Smooth muscle cell (in vitro differentiated cells): ENCODE measurements around the gene TAOK3. TPM values are rescaled to one million over a fixed set of nuclear protein-coding genes. Genes with fewer than 3 reads are reported as not detected.

ENCODE experiments used
- DNase-seq: peaks from one replicate; lab custom pipeline; 2025; ENCODE audit not compliant: unreplicated experiment; lab: John Stamatoyannopoulos, UW
- H2AFZ ChIP-seq: fragments of 200-600 bp; sonication (generic); 2 replicates; pipeline ENCODE4 v1.6.0; 2016; ENCODE audit warnings: antibody characterized with exemption, low read depth, mild to moderate bottlenecking
- H3F3A ChIP-seq: fragments of 200-600 bp; sonication (generic); 2 replicates; pipeline ENCODE4 v1.6.0; 2017; ENCODE audit warnings: antibody characterized with exemption, low read depth
- H3K27ac ChIP-seq: fragments of 200-600 bp; sonication (generic); 2 replicates; pipeline ENCODE4 v1.5.1; 2016; ENCODE audit warnings: low read depth, mild to moderate bottlenecking
- H3K27me3 ChIP-seq: fragments of 200-600 bp; sonication (generic); 2 replicates; pipeline ENCODE4 v1.6.1; 2016; ENCODE audit warnings: low read depth, mild to moderate bottlenecking
- H3K36me3 ChIP-seq: fragments of 200-600 bp; sonication (generic); 2 replicates; pipeline ENCODE4 v1.5.1; 2016; ENCODE audit warnings: low read depth
- H3K4me1 ChIP-seq: fragments of 200-600 bp; sonication (generic); 2 replicates; pipeline ENCODE4 v1.5.1; 2016; ENCODE audit warnings: low read depth
- H3K4me2 ChIP-seq: fragments of 200-600 bp; sonication (generic); 2 replicates; pipeline ENCODE4 v1.6.0; 2016; ENCODE audit warnings: mild to moderate bottlenecking
- H3K4me3 ChIP-seq: fragments of 200-600 bp; sonication (generic); 2 replicates; pipeline ENCODE4 v1.5.1; 2016; ENCODE audit warnings: mild to moderate bottlenecking
- H3K79me2 ChIP-seq: fragments of 200-600 bp; sonication (generic); 2 replicates; pipeline ENCODE4 v1.6.0; 2016; ENCODE audit warnings: low read depth, mild to moderate bottlenecking
- H3K9ac ChIP-seq: fragments of 200-600 bp; sonication (generic); 2 replicates; pipeline ENCODE4 v1.6.0; 2016; ENCODE audit warnings: low read depth
- H3K9me3 ChIP-seq: fragments of 200-600 bp; sonication (generic); replicated peaks from 2 replicates; pipeline ENCODE4 v1.5.1; 2016; ENCODE audit warnings: low read depth
- H4K20me1 ChIP-seq: fragments of 200-600 bp; sonication (generic); 2 replicates; pipeline ENCODE4 v1.6.0; 2016; ENCODE audit warnings: low read depth
- CTCF ChIP-seq: fragments of 200-600 bp; sonication (generic); IDR thresholded peaks from 2 replicates; pipeline ENCODE4 v1.5.1; 2017; ENCODE audit warnings: borderline replicate concordance, mild to moderate bottlenecking, antibody characterized with exemption; ENCODE audit not compliant: insufficient read depth, poor library complexity, severe bottlenecking
- WGBS: methylation state at CpG from one replicate; pipeline ENCODE4 v1.1.7; 2016; ENCODE audit warnings: low lambda C conversion rate; 5-methylcytosine and 5-hydroxymethylcytosine counted together
- polyA plus RNA-seq: library from polyadenylated mRNA; unstranded; fragments of >200 nt; fragmentation: Nextera tagmentation; extraction: Ambion mirVana; gene quantifications from 2 replicates; pipeline ENCODE4 v1.2.1, GENCODE V29; 2016
- total RNA-seq: library from RNA; depleted of rRNA; stranded (reverse); fragments of >200 nt; gene quantifications from 2 replicates; pipeline ENCODE4 v1.2.3, GENCODE V29; 2014

Gene TAOK3
- total and polyA plus RNA-seq, 2 experiments from 2014 or later, result 7.3 to 7.9 TPM

- no peak for TF ChIP-seq CTCF
- Histone ChIP-seq H3K27me3 (no peaks in the 10 kb centered on the region), H3K4me1 (no peaks in the 10 kb centered on the region), H3K27ac (no peak overlapping the region), H3F3A (no peaks in the 10 kb centered on the region), H3K79me2 (no peaks in the 10 kb centered on the region), H3K36me3 (no peaks in the 10 kb centered on the region), H2AFZ (no peak overlapping the region), H3K4me3 (no peak overlapping the region), H3K9ac (no peak overlapping the region), H3K9me3 (no peaks in the 10 kb centered on the region), H3K4me2 (no peak overlapping the region), H4K20me1 (no peaks in the 10 kb centered on the region)
- no peak for DNase-seq
- WGBS, result 89% methylated on average over 2 of the region's 2 CpGs
Measured at GRCh38 chr12:118336123-118336522, 36.6 kb downstream of the TAOK3 start.

GRCh38 chr12:118334939-118335567 lies 37.7 kb downstream of the TAOK3 start:
- Histone ChIP-seq H3K27ac (no peak overlapping the region), H3K36me3 (no peaks in the 10 kb centered on the region), H4K20me1 (no peaks in the 10 kb centered on the region), H3K4me3 (no peak overlapping the region), H3K79me2 (no peaks in the 10 kb centered on the region), H3K9me3 (no peaks in the 10 kb centered on the region), H3K9ac (no peak overlapping the region), H3F3A (no peaks in the 10 kb centered on the region), H3K27me3 (no peaks in the 10 kb centered on the region), H3K4me2 (no peak overlapping the region), H3K4me1 (peaks cover 3% of the 10 kb centered on the region), H2AFZ (no peak overlapping the region)
- DNase-seq, result no peak
- TF ChIP-seq CTCF, result no peak
- WGBS, result 94% methylated on average over 4 of the region's 4 CpGs

- no peak for DNase-seq
Measured at GRCh38 chr12:118334241-118334640, 38.5 kb downstream of the TAOK3 start.

More at GRCh38 chr12:118334241-118334640, 38.5 kb downstream of the TAOK3 start:
- Histone ChIP-seq H3K4me1 (peaks cover 3% of the 10 kb centered on the region), H3K79me2 (no peaks in the 10 kb centered on the region), H3K27ac (no peak overlapping the region), H3K4me3 (no peak overlapping the region), H3K4me2 (no peak overlapping the region), H3F3A (no peaks in the 10 kb centered on the region), H3K36me3 (no peaks in the 10 kb centered on the region), H3K27me3 (no peaks in the 10 kb centered on the region), H4K20me1 (no peaks in the 10 kb centered on the region), H3K9me3 (no peaks in the 10 kb centered on the region), H3K9ac (no peak overlapping the region), H2AFZ (no peak overlapping the region)
- 92% methylated on average over 3 of the region's 3 CpGs for WGBS
- TF ChIP-seq CTCF, result no peak
